HepG2 (cell line): ENCODE measurements around the gene CREB3. TPM values are rescaled to one million over a fixed set of nuclear protein-coding genes. Genes with fewer than 3 reads are reported as not detected.

Source experiments
- CEBPG ChIP-seq: IDR thresholded peaks from 2 replicates; pipeline ENCODE4 v1.6.1; 2016
- EHMT2 ChIP-seq: fragments of 200-600 bp; sonication (generic); IDR thresholded peaks from 2 replicates; pipeline ENCODE4 v1.7.0; 2017; ENCODE audit warnings: antibody characterized with exemption, low read depth, low read length, borderline replicate concordance
- HMG20B ChIP-seq: conservative IDR thresholded peaks from 2 replicates; pipeline ENCODE4 v1.6.1; 2016; ENCODE audit warnings: missing genetic modification reagents, missing compliant biosample characterization
- HNF1A ChIP-seq, 2 experiments: sonication (generic) in 1 of 2; formaldehyde crosslinking in 1 of 2; IDR thresholded peaks; 2 replicates each; pipeline versions ENCODE4 v1.4.0 to v1.6.1; 2016 to 2020; ENCODE audit warnings: borderline replicate concordance in 1 of 2, low read depth in 1 of 2, mild to moderate bottlenecking in 1 of 2, missing genetic modification reagents in 1 of 2
- HOXA3 ChIP-seq: sonication (generic); formaldehyde crosslinking; IDR thresholded peaks from 2 replicates; pipeline ENCODE4 v1.5.0; 2020; ENCODE audit warnings: missing genetic modification reagents
- ISL2 ChIP-seq: sonication (generic); formaldehyde crosslinking; IDR thresholded peaks from 2 replicates; pipeline ENCODE4 v1.5.0; 2020; ENCODE audit warnings: missing genetic modification reagents
- KDM5A ChIP-seq: fragments of 200-600 bp; sonication (generic); IDR thresholded peaks from 2 replicates; pipeline ENCODE4 v1.7.0; 2018; ENCODE audit warnings: antibody characterized with exemption, mild to moderate bottlenecking, low read length, borderline replicate concordance
- PAF1 ChIP-seq: IDR thresholded peaks from 2 replicates; pipeline ENCODE4 v1.6.1; 2016; ENCODE audit warnings: missing genetic modification reagents, missing compliant biosample characterization
- REL ChIP-seq: sonication (generic); formaldehyde crosslinking; conservative IDR thresholded peaks from 2 replicates; pipeline ENCODE4 v1.8.0; 2022; ENCODE audit warnings: mild to moderate bottlenecking, missing genetic modification reagents, moderate library complexity
- SALL1 ChIP-seq: sonication (generic); formaldehyde crosslinking; IDR thresholded peaks from 2 replicates; pipeline ENCODE4 v1.8.0; 2022; ENCODE audit warnings: mild to moderate bottlenecking, missing genetic modification reagents
- SALL2 ChIP-seq: sonication (generic); formaldehyde crosslinking; IDR thresholded peaks from 2 replicates; pipeline ENCODE4 v1.8.1; 2023; ENCODE audit warnings: mild to moderate bottlenecking, missing genetic modification reagents, inconsistent platforms
- ZNF205 ChIP-seq: IDR thresholded peaks from 2 replicates; pipeline ENCODE4 v1.6.1; 2018; ENCODE audit warnings: missing biosample characterization, missing genetic modification reagents
- ZNF230 ChIP-seq: sonication (generic); formaldehyde crosslinking; IDR thresholded peaks from 2 replicates; pipeline ENCODE4 v1.4.0; 2020; ENCODE audit warnings: mild to moderate bottlenecking, missing genetic modification reagents
- ZNF317 ChIP-seq: sonication (generic); formaldehyde crosslinking; IDR thresholded peaks from 2 replicates; pipeline ENCODE4 v1.5.0; 2020; ENCODE audit warnings: mild to moderate bottlenecking, missing genetic modification reagents
- ZNF550 ChIP-seq: sonication (generic); formaldehyde crosslinking; IDR thresholded peaks from 2 replicates; pipeline ENCODE4 v1.4.0; 2020; ENCODE audit warnings: mild to moderate bottlenecking, missing genetic modification reagents, borderline replicate concordance
- ZNF770 ChIP-seq: sonication (generic); formaldehyde crosslinking; IDR thresholded peaks from 2 replicates; pipeline ENCODE4 v1.5.0; 2020; ENCODE audit warnings: mild to moderate bottlenecking, missing genetic modification reagents
- ZSCAN31 ChIP-seq: sonication (generic); formaldehyde crosslinking; IDR thresholded peaks from 2 replicates; pipeline ENCODE4 v1.5.0; 2020; ENCODE audit warnings: low read depth, mild to moderate bottlenecking, missing genetic modification reagents
- polyA plus RNA-seq, 8 experiments: library from polyadenylated mRNA; depleted of rRNA in 3 of 8; stranded (reverse) in 7 of 8; unstranded in 1 of 8; fragments of >200 nt; fragmentation: Illumina TruSeq in 4 of 8; extraction: Trizol in 4 of 8; gene quantifications; 2 replicates each; pipeline versions ENCODE4 v1.2.1 to v1.2.3, GENCODE V29; 2011 to 2016; ENCODE audit warnings: low read depth in 4 of 8, missing spikeins in 1 of 8, mixed read lengths in 1 of 8; ENCODE audit not compliant: insufficient read depth in 1 of 8
- total RNA-seq, 5 experiments: library from RNA; depleted of rRNA; stranded (reverse); fragments of >200 nt; fragmentation: Illumina TruSeq; extraction: Trizol; gene quantifications; 2 replicates each; pipeline ENCODE4 v1.2.3, GENCODE V29; 2016; ENCODE audit warnings: low read depth in 1 of 5
- TF ChIP-seq, protein P1 (sequence below): sonication (generic); formaldehyde crosslinking; IDR thresholded peaks from 2 replicates; pipeline ENCODE4 v1.4.0; 2020; ENCODE audit warnings: mild to moderate bottlenecking, missing genetic modification reagents, borderline replicate concordance
- TF ChIP-seq, protein P2 (sequence below): sonication (generic); formaldehyde crosslinking; IDR thresholded peaks from 2 replicates; pipeline ENCODE4 v1.8.1; 2022; ENCODE audit warnings: low read depth, mild to moderate bottlenecking, missing genetic modification reagents

The CREB3 gene
- total and polyA plus RNA-seq, 2 of the 13 experiments (the other 11 are each of a cell fraction or from before 2014, with no cell fraction given): 11.1 to 34.2 TPM

DNA sequence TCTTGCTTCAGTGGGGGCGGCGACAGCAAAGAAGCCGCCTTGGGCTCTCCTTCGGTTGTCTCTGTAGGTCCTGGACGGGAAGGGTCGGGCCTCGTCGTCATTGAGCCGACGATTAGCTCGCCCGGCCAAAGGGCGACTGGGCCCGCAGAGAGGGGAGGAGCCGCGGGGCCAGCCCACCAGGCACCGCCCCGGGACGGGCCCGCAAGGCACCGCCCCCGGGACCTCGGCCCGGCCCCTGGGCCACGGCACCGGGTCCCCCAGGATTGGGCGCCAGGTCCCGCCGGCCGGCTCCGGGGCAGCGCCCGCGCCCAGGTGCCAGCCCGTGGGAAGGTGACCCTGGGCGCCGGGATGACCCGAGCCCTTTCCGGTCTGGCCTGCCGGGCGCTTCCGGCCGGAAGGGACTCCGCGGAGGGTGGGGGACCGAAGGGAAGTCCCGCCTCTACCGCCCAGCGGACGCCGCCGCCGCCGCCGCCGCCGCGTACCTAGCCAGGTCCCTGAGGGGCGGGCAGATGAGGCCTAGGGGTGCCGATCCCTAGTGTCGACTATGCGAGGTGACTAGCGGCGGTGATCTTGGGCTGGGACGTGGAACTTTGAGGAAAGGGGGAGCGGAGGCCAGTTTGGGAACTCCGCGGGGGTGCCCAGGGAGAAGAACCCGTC, 16.5 kb downstream of the CREB3 start, which contains the start of the genes GBA2 and RGP1 (continued):
- TF ChIP-seq ZNF317 (CRISPR knock-in tag) (no peak; the same call in 1 of the 2 replicates), HOXA3 (CRISPR knock-in tag) (peak; percentile 57; the same call in 1 of the 2 replicates), ZSCAN31 (CRISPR knock-in tag) (no peak), CEBPG (0 out of 2 replicates have a peak, but pooled peaks have one; percentile 3), KDM5A (no peak; the same call in 1 of the 2 replicates), REL (CRISPR knock-in tag) (no peak), ISL2 (CRISPR knock-in tag) (no peak), ZNF230 (CRISPR knock-in tag) (no peak), HMG20B (CRISPR knock-in tag) (no peak), HNF1A (IDR thresholded peaks at IDR 0.05; ENCODE audit: low read depth) (no peak), HNF1A (CRISPR knock-in tag; IDR thresholded peaks at IDR 0.05; ENCODE audit: borderline replicate concordance) (no peak; the same call in 1 of the 2 replicates), PAF1 (no peak), EHMT2 (no peak), ZNF205 (no peak), SALL1 (CRISPR knock-in tag) (peak; percentile 62; the same call in 1 of the 2 replicates), ZNF550 (CRISPR knock-in tag) (no peak), SALL2 (CRISPR knock-in tag) (peak; percentile 11; the same call in 1 of the 2 replicates), ZNF770 (CRISPR knock-in tag) (no peak)
- TF ChIP-seq, protein P1, sequence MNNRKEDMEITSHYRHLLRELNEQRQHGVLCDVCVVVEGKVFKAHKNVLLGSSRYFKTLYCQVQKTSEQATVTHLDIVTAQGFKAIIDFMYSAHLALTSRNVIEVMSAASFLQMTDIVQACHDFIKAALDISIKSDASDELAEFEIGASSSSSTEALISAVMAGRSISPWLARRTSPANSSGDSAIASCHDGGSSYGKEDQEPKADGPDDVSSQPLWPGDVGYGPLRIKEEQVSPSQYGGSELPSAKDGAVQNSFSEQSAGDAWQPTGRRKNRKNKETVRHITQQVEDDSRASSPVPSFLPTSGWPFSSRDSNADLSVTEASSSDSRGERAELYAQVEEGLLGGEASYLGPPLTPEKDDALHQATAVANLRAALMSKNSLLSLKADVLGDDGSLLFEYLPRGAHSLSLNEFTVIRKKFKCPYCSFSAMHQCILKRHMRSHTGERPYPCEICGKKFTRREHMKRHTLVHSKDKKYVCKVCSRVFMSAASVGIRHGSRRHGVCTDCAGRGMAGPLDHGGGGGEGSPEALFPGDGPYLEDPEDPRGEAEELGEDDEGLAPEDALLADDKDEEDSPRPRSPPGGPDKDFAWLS (CRISPR knock-in tag): no peak
- TF ChIP-seq, protein P2, sequence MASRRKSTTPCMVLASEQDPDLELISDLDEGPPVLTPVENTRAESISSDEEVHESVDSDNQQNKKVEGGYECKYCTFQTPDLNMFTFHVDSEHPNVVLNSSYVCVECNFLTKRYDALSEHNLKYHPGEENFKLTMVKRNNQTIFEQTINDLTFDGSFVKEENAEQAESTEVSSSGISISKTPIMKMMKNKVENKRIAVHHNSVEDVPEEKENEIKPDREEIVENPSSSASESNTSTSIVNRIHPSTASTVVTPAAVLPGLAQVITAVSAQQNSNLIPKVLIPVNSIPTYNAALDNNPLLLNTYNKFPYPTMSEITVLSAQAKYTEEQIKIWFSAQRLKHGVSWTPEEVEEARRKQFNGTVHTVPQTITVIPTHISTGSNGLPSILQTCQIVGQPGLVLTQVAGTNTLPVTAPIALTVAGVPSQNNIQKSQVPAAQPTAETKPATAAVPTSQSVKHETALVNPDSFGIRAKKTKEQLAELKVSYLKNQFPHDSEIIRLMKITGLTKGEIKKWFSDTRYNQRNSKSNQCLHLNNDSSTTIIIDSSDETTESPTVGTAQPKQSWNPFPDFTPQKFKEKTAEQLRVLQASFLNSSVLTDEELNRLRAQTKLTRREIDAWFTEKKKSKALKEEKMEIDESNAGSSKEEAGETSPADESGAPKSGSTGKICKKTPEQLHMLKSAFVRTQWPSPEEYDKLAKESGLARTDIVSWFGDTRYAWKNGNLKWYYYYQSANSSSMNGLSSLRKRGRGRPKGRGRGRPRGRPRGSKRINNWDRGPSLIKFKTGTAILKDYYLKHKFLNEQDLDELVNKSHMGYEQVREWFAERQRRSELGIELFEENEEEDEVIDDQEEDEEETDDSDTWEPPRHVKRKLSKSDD (CRISPR knock-in tag): no peak
